K562 (cell line): ENCODE data around the gene CDT1. TPM values are rescaled to one million over a fixed set of nuclear protein-coding genes. Genes with fewer than 3 reads are reported as not detected.

ENCODE experiments used
- AFF4 ChIP-seq: sonication (generic); formaldehyde crosslinking; IDR thresholded peaks from 2 replicates; pipeline ENCODE4 v1.8.0; 2023; ENCODE audit warnings: mild to moderate bottlenecking, missing genetic modification reagents
- CBX3 ChIP-seq, 2 experiments: IDR thresholded peaks; 1 replicate in 1 of 2; 2 replicates in 1 of 2; pipeline ENCODE4 v1.6.1; 2012; ENCODE audit warnings: inconsistent platforms in 2 of 2, low read length in 2 of 2, borderline replicate concordance in 1 of 2, control low read depth in 1 of 2
- COPS2 ChIP-seq: fragments of 450-650 bp; conservative IDR thresholded peaks from 2 replicates; pipeline ENCODE4 v1.6.1; 2016; ENCODE audit warnings: mild to moderate bottlenecking, moderate library complexity
- FOXM1 ChIP-seq, 2 experiments: fragments of 450-650 bp in 1 of 2; sonication (generic) in 1 of 2; formaldehyde crosslinking in 1 of 2; IDR thresholded peaks; 2 replicates each; pipeline versions ENCODE4 v1.6.1 to v1.9.0; 2017 to 2022; ENCODE audit warnings: low read depth in 2 of 2, mild to moderate bottlenecking in 2 of 2, missing genetic modification reagents in 1 of 2, moderate library complexity in 1 of 2
- HCFC1 ChIP-seq: IDR thresholded peaks from 2 replicates; pipeline ENCODE4 v1.6.1; 2012; ENCODE audit warnings: low read depth, low read length, improper control_type of control experiment
- HIVEP1 ChIP-seq: fragments of 250-450 bp; sonication (Bioruptor Pico); IDR thresholded peaks from 2 replicates; pipeline ENCODE4 v1.4.0; 2020; ENCODE audit warnings: mild to moderate bottlenecking
- HNRNPH1 ChIP-seq: fragments of 200-400 bp; formaldehyde crosslinking; optimal IDR thresholded peaks from 2 replicates; pipeline ENCODE3; 2017; ENCODE audit warnings: low read depth, mild to moderate bottlenecking, low read length, moderate library complexity
- KHSRP ChIP-seq: fragments of 450-650 bp; IDR thresholded peaks from 2 replicates; pipeline ENCODE4 v1.6.1; 2017
- NR0B1 ChIP-seq: fragments of 450-650 bp; IDR thresholded peaks from one replicate; pipeline ENCODE4 v1.6.1; 2018; ENCODE audit warnings: mild to moderate bottlenecking, moderate library complexity; ENCODE audit not compliant: partially characterized antibody
- NR1H2 ChIP-seq: sonication (generic); formaldehyde crosslinking; IDR thresholded peaks from 2 replicates; pipeline ENCODE4 v1.4.0; 2020; ENCODE audit warnings: mild to moderate bottlenecking, missing genetic modification reagents
- PHB2 ChIP-seq: fragments of 450-650 bp; IDR thresholded peaks from 2 replicates; pipeline ENCODE4 v1.6.1; 2017; ENCODE audit warnings: low read depth
- SAFB ChIP-seq: fragments of 200-400 bp; formaldehyde crosslinking; IDR thresholded peaks from 2 replicates; pipeline ENCODE4 v1.6.1; 2017; ENCODE audit warnings: low read depth, low read length, borderline replicate concordance
- SIN3A ChIP-seq, 2 experiments: fragments of 150-350 bp in 1 of 2; IDR thresholded peaks; 2 replicates each; pipeline ENCODE4 v1.6.1; 2011 to 2016; ENCODE audit warnings: borderline replicate concordance in 2 of 2, low read depth in 2 of 2, low read length in 2 of 2, mild to moderate bottlenecking in 2 of 2, moderate library complexity in 2 of 2; ENCODE audit not compliant: control insufficient read depth in 1 of 2
- TAL1 ChIP-seq: fragments of 450-650 bp; IDR thresholded peaks from 2 replicates; pipeline ENCODE4 v1.6.1; 2016; ENCODE audit warnings: mild to moderate bottlenecking
- TCF15 ChIP-seq: fragments of 250-450 bp; sonication (Bioruptor Pico); IDR thresholded peaks from 2 replicates; pipeline ENCODE4 v1.8.0; 2022; ENCODE audit warnings: moderate library complexity, mild to moderate bottlenecking, inconsistent platforms
- TCF3 ChIP-seq: sonication (generic); formaldehyde crosslinking; IDR thresholded peaks from 2 replicates; pipeline ENCODE4 v1.4.0; 2020; ENCODE audit warnings: mild to moderate bottlenecking, missing genetic modification reagents
- ZBTB26 ChIP-seq: fragments of 450-650 bp; formaldehyde crosslinking; IDR thresholded peaks from 2 replicates; pipeline ENCODE4 v1.4.0; 2022; ENCODE audit warnings: missing genetic modification characterization
- ZC3H11A ChIP-seq: IDR thresholded peaks from 2 replicates; pipeline ENCODE4 v1.6.1; 2012; ENCODE audit warnings: low read depth, low read length, improper control_type of control experiment
- ZNF146 ChIP-seq: IDR thresholded peaks from one replicate; pipeline ENCODE4 v1.6.1; 2018; ENCODE audit warnings: missing compliant biosample characterization; ENCODE audit not compliant: unreplicated experiment
- polyA plus RNA-seq, 8 experiments: library from polyadenylated mRNA; depleted of rRNA in 4 of 8; stranded (reverse) in 5 of 8; unstranded in 3 of 8; fragments of >200 nt; fragmentation: Nextera tagmentation in 2 of 8; fragmentation: Illumina TruSeq in 1 of 8; extraction: Ambion mirVana in 2 of 8; extraction: Trizol in 1 of 8; gene quantifications; 2 replicates each; pipeline versions ENCODE4 v1.2.1 to v1.2.3, GENCODE V29; 2011 to 2014; ENCODE audit warnings: inconsistent platforms in 1 of 8, missing spikeins in 1 of 8
- total RNA-seq, 7 experiments: library from RNA; depleted of rRNA in 6 of 7; stranded (reverse); fragments of >200 nt in 6 of 7; fragmentation: Illumina TruSeq in 2 of 7; extraction: Trizol in 2 of 7; gene quantifications; 2 replicates each; pipeline versions ENCODE4 v1.2.1 to v1.2.3, GENCODE V29; 2011 to 2021; ENCODE audit warnings: low replicate concordance in 1 of 7
- TF ChIP-seq, protein P1 (sequence below): fragments of 250-450 bp; sonication (Bioruptor Pico); IDR thresholded peaks from 2 replicates; pipeline ENCODE4 v1.8.0; 2021; ENCODE audit warnings: borderline replicate concordance, mild to moderate bottlenecking, moderate library complexity; ENCODE audit not compliant: poor library complexity, severe bottlenecking

CDT1 gene
- total and polyA plus RNA-seq, 9 of the 15 experiments (the other 6 are each of a cell fraction or from before 2014, with no cell fraction given), result 0.92 to 178 (median 14.2) TPM

GRCh38 chr16:88770461-88771293, 32.9 kb upstream of the CDT1 start (continued):
- TF ChIP-seq NR0B1 (no peak), HNRNPH1 (no peak), ZC3H11A (no peak), HIVEP1 (no peak), NR1H2 (CRISPR knock-in tag) (peak; percentile 57; the same call in 1 of the 2 replicates), PHB2 (no peak), TAL1 (peak; percentile 35; the same call in 1 of the 2 replicates), AFF4 (no peak), KHSRP (no peak), TCF3 (peak; percentile 40), COPS2 (no peak), CBX3 (IDR thresholded peaks at IDR 0.05; ENCODE audit: borderline replicate concordance in 1 of 2, low read length in 2 of 2) (no peak), SIN3A (IDR thresholded peaks at IDR 0.05; ENCODE audit: borderline replicate concordance in 2 of 2, control insufficient read depth in 1 of 2, low read depth in 2 of 2, low read length in 2 of 2) (peak; percentile 67 to 75; a peak in 2 of 4 replicates), TCF15 (no peak), FOXM1 (IDR thresholded peaks at IDR 0.05; ENCODE audit: low read depth) (no peak; the same call in 1 of the 2 replicates), FOXM1 (CRISPR knock-in tag; IDR thresholded peaks at IDR 0.05; ENCODE audit: low read depth) (no peak), SAFB (peak; percentile 87), HCFC1 (0 out of 2 replicates have a peak, but pooled peaks have one; percentile 37), ZNF146 (no peak), ZBTB26 (CRISPR knock-in tag) (no peak; the same call in 1 of the 2 replicates)
- TF ChIP-seq, protein P1, sequence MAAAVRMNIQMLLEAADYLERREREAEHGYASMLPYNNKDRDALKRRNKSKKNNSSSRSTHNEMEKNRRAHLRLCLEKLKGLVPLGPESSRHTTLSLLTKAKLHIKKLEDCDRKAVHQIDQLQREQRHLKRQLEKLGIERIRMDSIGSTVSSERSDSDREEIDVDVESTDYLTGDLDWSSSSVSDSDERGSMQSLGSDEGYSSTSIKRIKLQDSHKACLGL (CRISPR knock-in tag), result no peak
